ENCODE measurements around the gene OTOF. TPM values are rescaled to one million over a fixed set of nuclear protein-coding genes. Genes with fewer than 3 reads are reported as not detected.

The OTOF gene
- total and polyA plus RNA-seq, 4 donors: 1.6 to 6.6 (median 5.5) TPM

GRCh38 chr2:26506279-26506678 is 28.4 kb upstream of the OTOF start:
- H3K27ac ChIP-seq (ENCODE audit: low read depth, low read length): no peak overlapping the region
- WGBS (ENCODE audit: insufficient coverage): 65% methylated on average over 3 of the region's 4 CpGs
- no peak for DNase-seq (ENCODE audit: low read depth in 4 of 6, low spot score in 6 of 6)
- H3K9me3 ChIP-seq (ENCODE audit: control insufficient read depth, insufficient read depth, low read length): no peaks in the 10 kb centered on the region
- H3K4me3 ChIP-seq (ENCODE audit: low read depth, low read length): no peak overlapping the region
- peaks cover 10% of the 10 kb centered on the region for H3K27me3 ChIP-seq (ENCODE audit: control insufficient read depth, insufficient read depth, low read length)
- H3K36me3 ChIP-seq (ENCODE audit: control insufficient read depth, insufficient read depth, low read length): peaks cover 3% of the 10 kb centered on the region
- peaks cover 15% of the 10 kb centered on the region for H3K4me1 ChIP-seq (ENCODE audit: control insufficient read depth, insufficient read depth, low read length)

GRCh38 chr2:26504002-26504401 is 26.1 kb upstream of the OTOF start:
- H3K4me3 ChIP-seq (ENCODE audit: low read depth, low read length): no peak overlapping the region
- 60% methylated on average over 11 of the region's 13 CpGs for WGBS (ENCODE audit: insufficient coverage)
- H3K36me3 ChIP-seq (ENCODE audit: control insufficient read depth, insufficient read depth, low read length): peaks cover 3% of the 10 kb centered on the region
- H3K9me3 ChIP-seq (ENCODE audit: control insufficient read depth, insufficient read depth, low read length): no peaks in the 10 kb centered on the region
- DNase-seq (ENCODE audit: low read depth in 4 of 6, low spot score in 6 of 6): no peak
- no peak overlapping the region for H3K27ac ChIP-seq (ENCODE audit: low read depth, low read length)
- peaks cover 10% of the 10 kb centered on the region for H3K27me3 ChIP-seq (ENCODE audit: control insufficient read depth, insufficient read depth, low read length)
- H3K4me1 ChIP-seq (ENCODE audit: control insufficient read depth, insufficient read depth, low read length): peaks cover 15% of the 10 kb centered on the region

DNA sequence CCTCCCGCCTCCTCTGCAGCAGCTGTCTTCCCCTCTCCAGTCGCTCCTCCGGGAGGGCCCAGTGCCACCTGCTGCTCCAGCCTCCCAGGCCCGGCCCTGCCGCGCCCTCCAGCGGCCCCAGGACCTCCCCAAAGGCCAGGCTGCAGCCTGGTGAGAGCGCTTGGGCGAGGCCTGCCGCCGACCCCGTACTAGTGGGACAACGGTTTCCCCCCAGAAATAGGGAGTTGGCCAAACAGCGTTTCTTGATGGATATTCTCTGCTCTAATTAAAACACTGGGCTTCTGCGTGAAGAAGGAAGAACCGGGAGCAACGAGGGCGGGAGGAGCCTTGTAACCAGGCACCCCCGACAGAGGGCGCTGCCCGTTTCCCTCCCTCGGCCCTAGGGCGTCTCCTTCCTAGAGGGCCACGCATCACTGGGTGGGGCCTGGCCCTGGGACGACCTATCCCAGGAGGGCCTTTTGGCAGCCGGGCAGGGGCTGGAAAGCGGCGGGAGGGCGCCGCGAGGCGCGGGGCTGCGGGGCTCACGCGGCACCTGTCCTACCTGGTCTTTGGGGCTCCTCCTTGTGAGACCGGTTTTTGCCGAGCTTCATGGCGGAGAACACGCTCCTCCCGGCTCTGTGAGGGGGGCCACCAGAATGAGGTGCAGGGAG is 25.4 kb upstream of the OTOF start:
- no peaks in the 10 kb centered on the region for H3K9me3 ChIP-seq (ENCODE audit: control insufficient read depth, insufficient read depth, low read length)
- peaks cover 12% of the 10 kb centered on the region for H3K27me3 ChIP-seq (ENCODE audit: control insufficient read depth, insufficient read depth, low read length)
- H3K27ac ChIP-seq (ENCODE audit: low read depth, low read length): no peak overlapping the region
- peak overlapping the region; percentile 33 for H3K4me3 ChIP-seq (ENCODE audit: low read depth, low read length)
- peaks cover 15% of the 10 kb centered on the region for H3K4me1 ChIP-seq (ENCODE audit: control insufficient read depth, insufficient read depth, low read length)
- peak in 3 of 6 donors; percentile 30 to 76 (median 76) for DNase-seq (ENCODE audit: low read depth in 4 of 6, low spot score in 6 of 6)
- H3K36me3 ChIP-seq (ENCODE audit: control insufficient read depth, insufficient read depth, low read length): peaks cover 3% of the 10 kb centered on the region
- 4% methylated on average over 41 of the region's 41 CpGs for WGBS (ENCODE audit: insufficient coverage)

GRCh38 chr2:26500406-26500805 is 22.5 kb upstream of the OTOF start:
- Histone ChIP-seq H3K27me3 (ENCODE audit: control insufficient read depth, insufficient read depth, low read length) (peaks cover 12% of the 10 kb centered on the region), H3K4me3 (ENCODE audit: low read depth, low read length) (no peak overlapping the region), H3K27ac (ENCODE audit: low read depth, low read length) (no peak overlapping the region), H3K36me3 (ENCODE audit: control insufficient read depth, insufficient read depth, low read length) (peaks cover 3% of the 10 kb centered on the region), H3K4me1 (ENCODE audit: control insufficient read depth, insufficient read depth, low read length) (peaks cover 17% of the 10 kb centered on the region), H3K9me3 (ENCODE audit: control insufficient read depth, insufficient read depth, low read length) (no peaks in the 10 kb centered on the region)
- no CpG with 5 or more reads among the region's 4 CpGs for WGBS (ENCODE audit: insufficient coverage)
- DNase-seq (ENCODE audit: low read depth in 4 of 6, low spot score in 6 of 6): no peak

DNA sequence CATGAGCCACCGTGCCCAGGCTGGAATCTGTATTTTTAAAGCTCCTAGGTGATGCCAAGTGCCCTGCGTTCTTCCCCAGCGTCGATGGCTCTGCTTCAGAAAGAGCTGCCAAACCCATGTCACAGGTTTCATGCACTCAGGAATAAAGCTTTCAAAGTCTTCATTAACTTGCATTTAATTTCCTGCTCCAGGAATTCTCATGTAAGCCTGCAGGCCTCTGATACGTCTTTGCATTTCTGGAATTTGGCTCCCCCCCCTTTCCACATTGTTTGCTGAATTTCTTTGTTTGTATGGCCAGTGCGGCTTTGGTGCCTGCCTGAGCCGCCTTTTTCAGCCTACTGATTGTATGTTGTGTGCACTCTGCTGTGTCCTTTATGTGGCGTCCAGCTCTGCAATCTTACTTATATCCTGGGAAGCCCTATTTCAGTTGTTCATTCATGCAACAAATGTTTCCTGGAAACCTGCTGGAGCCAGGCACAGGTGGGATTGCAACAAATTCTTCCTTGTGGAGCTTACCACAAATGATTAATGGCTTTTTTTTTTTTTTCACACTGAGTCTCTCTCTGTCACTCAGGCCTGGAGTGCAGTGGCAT is 17.9 kb upstream of the OTOF start:
- Histone ChIP-seq H3K4me3 (ENCODE audit: low read depth, low read length) (no peak overlapping the region), H3K36me3 (ENCODE audit: control insufficient read depth, insufficient read depth, low read length) (peaks cover 3% of the 10 kb centered on the region), H3K9me3 (ENCODE audit: control insufficient read depth, insufficient read depth, low read length) (no peaks in the 10 kb centered on the region), H3K27ac (ENCODE audit: low read depth, low read length) (no peak overlapping the region), H3K4me1 (ENCODE audit: control insufficient read depth, insufficient read depth, low read length) (peaks cover 6% of the 10 kb centered on the region), H3K27me3 (ENCODE audit: control insufficient read depth, insufficient read depth, low read length) (peaks cover 3% of the 10 kb centered on the region)
- peak in 2 of 6 donors; percentile 23 to 75 for DNase-seq (ENCODE audit: low read depth in 4 of 6, low spot score in 6 of 6)
- WGBS (ENCODE audit: insufficient coverage): 44% methylated on average over 5 of the region's 8 CpGs

- Histone ChIP-seq H3K36me3 (ENCODE audit: control insufficient read depth, insufficient read depth, low read length) (peaks cover 3% of the 10 kb centered on the region), H3K4me1 (ENCODE audit: control insufficient read depth, insufficient read depth, low read length) (peaks cover 6% of the 10 kb centered on the region), H3K9me3 (ENCODE audit: control insufficient read depth, insufficient read depth, low read length) (no peaks in the 10 kb centered on the region), H3K4me3 (ENCODE audit: low read depth, low read length) (no peak overlapping the region), H3K27me3 (ENCODE audit: control insufficient read depth, insufficient read depth, low read length) (peaks cover 3% of the 10 kb centered on the region), H3K27ac (ENCODE audit: low read depth, low read length) (no peak overlapping the region)
- DNase-seq (ENCODE audit: low read depth in 4 of 6, low spot score in 6 of 6): no peak
- 92% methylated on average over 2 of the region's 8 CpGs for WGBS (ENCODE audit: insufficient coverage)
These were observed 17.0 kb upstream of the OTOF start for GRCh38 chr2:26494891-26495290.

- no peaks in the 10 kb centered on the region for H3K9me3 ChIP-seq (ENCODE audit: control insufficient read depth, insufficient read depth, low read length)
- no peak for DNase-seq (ENCODE audit: low read depth in 4 of 6, low spot score in 6 of 6)
- H3K27ac ChIP-seq (ENCODE audit: low read depth, low read length): no peak overlapping the region
- H3K36me3 ChIP-seq (ENCODE audit: control insufficient read depth, insufficient read depth, low read length): peaks cover 3% of the 10 kb centered on the region
- 96% methylated on average over 4 of the region's 4 CpGs for WGBS (ENCODE audit: insufficient coverage)
- peaks cover 6% of the 10 kb centered on the region for H3K4me1 ChIP-seq (ENCODE audit: control insufficient read depth, insufficient read depth, low read length)
- H3K27me3 ChIP-seq (ENCODE audit: control insufficient read depth, insufficient read depth, low read length): peaks cover 3% of the 10 kb centered on the region
- H3K4me3 ChIP-seq (ENCODE audit: low read depth, low read length): no peak overlapping the region
These were observed 16.3 kb upstream of the OTOF start for GRCh38 chr2:26494199-26494598.

DNA sequence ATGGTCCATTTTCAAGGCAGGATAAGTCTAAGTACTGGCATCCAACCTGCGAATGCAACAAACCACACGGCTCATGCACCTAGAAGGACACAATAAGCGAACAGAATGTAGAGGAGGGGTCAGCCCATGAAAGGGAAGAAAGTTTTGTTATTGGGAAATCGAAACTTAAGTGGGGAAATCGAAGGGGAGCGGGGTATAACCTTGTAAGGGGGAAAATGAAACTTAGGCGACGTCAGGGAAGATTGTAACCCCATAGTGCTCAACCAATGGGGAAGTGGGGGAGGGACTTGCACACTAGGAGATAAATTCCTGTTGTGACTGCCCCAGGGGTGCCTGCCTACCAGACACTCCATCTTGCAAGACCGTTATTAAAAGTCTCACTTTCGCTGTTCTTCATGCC is 15.6 kb upstream of the OTOF start:
- no peaks in the 10 kb centered on the region for H3K9me3 ChIP-seq (ENCODE audit: control insufficient read depth, insufficient read depth, low read length)
- H3K4me3 ChIP-seq (ENCODE audit: low read depth, low read length): no peak overlapping the region
- 100% methylated on average over 4 of the region's 10 CpGs for WGBS (ENCODE audit: insufficient coverage)
- peaks cover under 1% of the 10 kb centered on the region for H3K27me3 ChIP-seq (ENCODE audit: control insufficient read depth, insufficient read depth, low read length)
- no peak overlapping the region for H3K27ac ChIP-seq (ENCODE audit: low read depth, low read length)
- peaks cover 3% of the 10 kb centered on the region for H3K36me3 ChIP-seq (ENCODE audit: control insufficient read depth, insufficient read depth, low read length)
- peaks cover 13% of the 10 kb centered on the region for H3K4me1 ChIP-seq (ENCODE audit: control insufficient read depth, insufficient read depth, low read length)
- no peak for DNase-seq (ENCODE audit: low read depth in 4 of 6, low spot score in 6 of 6)

DNA sequence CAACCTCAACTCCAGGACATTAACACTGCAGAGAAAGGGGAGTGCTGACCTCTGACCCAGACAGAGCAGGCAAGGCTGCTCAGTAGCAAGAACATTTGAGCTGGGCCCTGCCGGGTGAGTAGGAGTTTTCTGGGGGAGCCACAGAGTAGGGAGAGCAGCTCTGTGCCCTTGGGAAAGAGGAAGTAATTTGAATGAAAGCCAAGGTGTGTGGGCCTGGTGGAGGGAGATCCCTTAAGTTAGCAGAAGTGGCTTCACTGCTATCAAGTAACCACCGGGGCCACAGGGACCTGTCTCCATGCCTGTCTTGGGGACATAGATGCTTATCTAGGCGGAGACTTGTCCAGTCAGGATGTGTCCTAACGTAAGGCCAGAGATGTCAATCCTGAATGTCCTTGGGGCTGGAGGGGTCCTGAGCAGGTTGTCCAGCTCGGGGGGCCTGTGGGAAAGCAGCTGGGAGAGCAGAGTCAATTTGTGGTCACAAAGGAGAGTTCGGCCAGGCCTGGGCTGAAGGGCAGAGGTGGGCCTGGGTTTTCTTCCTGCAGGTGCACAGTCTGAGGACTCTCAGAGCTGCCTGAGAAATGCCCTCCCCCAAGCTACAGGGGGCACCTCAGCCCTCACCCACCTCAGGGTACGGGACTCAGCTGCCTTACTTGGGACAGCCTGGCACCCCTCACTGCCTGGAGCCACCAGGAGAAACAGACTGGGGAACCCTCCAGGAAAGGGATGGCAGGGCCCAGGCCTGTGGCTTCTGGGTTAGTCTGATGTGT is 15.0 kb upstream of the OTOF start:
- Histone ChIP-seq H3K27me3 (ENCODE audit: control insufficient read depth, insufficient read depth, low read length) (no peaks in the 10 kb centered on the region), H3K9me3 (ENCODE audit: control insufficient read depth, insufficient read depth, low read length) (no peaks in the 10 kb centered on the region)
- 92% methylated on average over 6 of the region's 7 CpGs for WGBS (ENCODE audit: insufficient coverage)

More for the DNA sequence above, 15.0 kb upstream of the OTOF start:
- Histone ChIP-seq H3K4me3 (ENCODE audit: low read depth, low read length) (no peak overlapping the region), H3K36me3 (ENCODE audit: control insufficient read depth, insufficient read depth, low read length) (peaks cover 3% of the 10 kb centered on the region), H3K4me1 (ENCODE audit: control insufficient read depth, insufficient read depth, low read length) (peaks cover 17% of the 10 kb centered on the region), H3K27ac (ENCODE audit: low read depth, low read length) (no peak overlapping the region)
- DNase-seq (ENCODE audit: low read depth in 4 of 6, low spot score in 6 of 6): no peak
